ENCODE measurements around the gene STK25.

STK25 gene

GRCh38 chr2:241508240-241509154 lies at the start of gene STK25:
Gene STK25 (minus strand): TSS chr2:241508584. CDS start chr2:241508035, 549 bp downstream.
- peak; percentile 100 for DNase-seq (ENCODE audit: low spot score)

DNA sequence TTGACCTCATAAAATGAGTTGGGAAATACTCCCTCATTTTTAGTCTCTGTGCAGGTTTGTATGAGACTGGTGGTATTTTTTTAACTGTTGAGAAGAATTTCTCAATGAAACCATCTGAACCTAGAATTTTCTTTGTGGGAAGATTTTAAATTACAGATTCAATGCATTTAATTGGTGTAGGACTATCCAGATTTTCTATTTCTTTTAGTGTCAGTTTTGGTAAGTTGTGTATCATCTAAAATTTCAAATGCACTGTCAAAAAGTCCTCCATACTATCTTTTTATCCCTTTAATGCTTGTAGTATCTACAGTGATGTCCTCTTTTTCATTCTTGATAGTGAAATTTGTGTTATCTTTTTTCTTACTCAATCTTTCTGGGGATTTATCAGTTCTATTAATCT lies 48.4 kb upstream of the STK25 start:
- DNase-seq (ENCODE audit: low spot score), result no peak

DNA sequence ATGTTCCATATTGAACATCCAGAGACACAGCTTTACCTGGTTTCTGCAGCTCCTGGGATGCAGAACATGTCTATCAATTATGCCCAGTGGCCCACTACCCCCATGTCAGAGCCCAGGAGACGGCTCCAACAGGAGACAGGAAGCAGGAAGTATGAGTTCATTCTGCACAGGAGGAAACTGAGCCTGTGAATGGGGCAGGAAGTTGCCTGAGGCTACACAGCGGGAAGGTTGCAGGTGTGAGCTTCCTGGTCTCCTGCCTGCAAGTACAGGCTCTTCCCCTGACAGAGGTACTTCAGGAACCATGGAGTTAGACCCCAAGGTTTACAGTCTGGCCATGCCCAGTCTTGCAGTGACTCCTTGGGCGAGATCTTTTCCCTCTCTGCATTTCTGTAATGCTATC lies 47.3 kb upstream of the STK25 start:
- no peak for DNase-seq (ENCODE audit: low spot score)

- DNase-seq (ENCODE audit: low spot score), result no peak
Observed at GRCh38 chr2:241554610-241555322, 46.4 kb upstream of the STK25 start.

GRCh38 chr2:241553981-241554380 lies 45.6 kb upstream of the STK25 start:
- no peak for DNase-seq (ENCODE audit: low spot score)

DNA sequence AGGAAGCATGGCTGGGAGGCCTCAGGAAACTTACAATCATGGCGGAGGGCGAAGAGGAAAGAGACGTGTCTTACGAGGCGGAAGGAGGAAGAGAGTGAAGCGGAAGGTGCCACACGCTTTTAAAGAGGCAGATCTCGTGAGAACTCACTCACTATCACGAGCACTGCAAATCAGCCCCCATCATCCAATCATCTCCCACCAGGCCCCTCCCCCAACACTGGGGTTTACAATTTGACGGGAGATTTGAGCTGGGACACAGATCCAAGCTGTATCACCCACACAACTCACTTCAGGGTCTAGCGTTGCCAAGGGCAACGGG lies 45.1 kb upstream of the STK25 start:
- DNase-seq (ENCODE audit: low spot score), result no peak

- peak; percentile 10 for DNase-seq (ENCODE audit: low spot score)
Observed at GRCh38 chr2:241551998-241552737, 43.8 kb upstream of the STK25 start.

DNA sequence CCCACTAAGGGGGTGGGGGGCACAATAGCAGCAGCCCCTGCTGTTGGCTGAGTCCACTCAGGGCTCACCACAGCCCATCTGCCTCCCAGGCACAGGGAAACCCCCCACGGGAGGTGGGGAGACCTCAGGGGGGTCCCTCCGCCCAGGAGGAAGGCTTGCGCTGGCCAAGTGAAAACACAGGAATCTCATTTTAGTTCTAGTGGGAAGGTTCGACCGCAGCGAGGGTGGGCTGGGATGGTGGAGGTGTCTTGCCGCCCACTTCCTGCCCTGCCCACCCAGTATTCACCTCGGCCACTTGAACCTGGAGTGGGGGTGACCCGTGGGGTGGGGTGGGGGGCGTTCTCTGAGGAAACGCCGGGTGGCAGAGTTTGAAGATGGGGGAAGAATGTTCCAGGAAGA lies 43.2 kb upstream of the STK25 start:
- DNase-seq (ENCODE audit: low spot score), result peak; percentile 7

GRCh38 chr2:241550616-241551580 lies 42.5 kb upstream of the STK25 start:
- DNase-seq (ENCODE audit: low spot score), result no peak

DNA sequence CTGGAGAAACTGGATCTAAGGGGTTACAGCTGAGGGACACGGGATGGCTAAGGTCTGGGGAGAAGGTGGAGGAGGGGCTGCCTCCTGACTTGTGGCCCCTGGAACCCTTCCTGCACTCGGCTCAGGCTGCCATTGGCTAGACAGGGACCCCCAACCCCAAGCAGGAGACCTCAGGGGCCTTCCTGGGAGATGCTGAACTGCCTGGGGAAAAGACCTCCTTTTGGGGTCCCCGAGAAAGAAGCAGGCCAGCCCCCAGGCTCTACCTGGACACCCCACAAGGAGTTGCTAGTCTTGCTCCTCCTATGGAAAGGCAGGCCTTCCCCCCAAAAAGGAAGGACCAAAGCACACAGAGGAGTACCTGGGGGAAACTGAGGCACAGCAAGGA lies 40.1 kb upstream of the STK25 start:
- DNase-seq (ENCODE audit: low spot score), result no peak

DNA sequence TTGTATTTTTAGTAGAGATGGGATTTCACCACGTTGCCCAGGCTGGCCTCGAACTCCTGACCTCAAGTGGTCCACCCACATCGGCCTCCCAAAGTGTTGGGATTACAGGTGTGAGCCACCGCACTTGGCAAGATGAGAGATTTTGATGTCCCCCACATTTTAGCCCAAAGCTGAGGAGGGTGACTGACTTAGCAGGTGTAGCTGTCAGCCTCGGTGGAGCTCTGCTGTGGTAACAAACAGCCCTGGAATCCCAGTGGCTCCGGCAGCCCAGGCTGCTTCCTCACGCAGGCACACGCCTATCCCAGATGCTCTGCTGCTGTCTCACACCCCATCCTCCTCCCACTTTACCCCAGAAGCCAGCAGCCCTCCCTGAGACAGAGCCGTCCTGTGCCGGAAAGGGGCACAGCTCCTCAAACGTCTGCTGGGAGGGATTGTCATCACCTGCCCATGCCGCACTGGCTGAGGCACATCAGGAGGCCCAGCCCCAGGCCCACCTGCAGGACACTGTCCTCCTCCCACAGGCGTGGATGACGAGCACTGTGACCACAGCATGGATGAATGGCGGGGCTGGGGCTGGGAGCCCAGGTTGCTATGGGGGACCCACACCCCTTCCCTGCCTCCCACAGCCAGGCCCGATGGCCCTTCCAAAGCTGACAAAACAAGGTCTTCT lies 39.5 kb upstream of the STK25 start:
- DNase-seq (ENCODE audit: low spot score), result no peak

DNA sequence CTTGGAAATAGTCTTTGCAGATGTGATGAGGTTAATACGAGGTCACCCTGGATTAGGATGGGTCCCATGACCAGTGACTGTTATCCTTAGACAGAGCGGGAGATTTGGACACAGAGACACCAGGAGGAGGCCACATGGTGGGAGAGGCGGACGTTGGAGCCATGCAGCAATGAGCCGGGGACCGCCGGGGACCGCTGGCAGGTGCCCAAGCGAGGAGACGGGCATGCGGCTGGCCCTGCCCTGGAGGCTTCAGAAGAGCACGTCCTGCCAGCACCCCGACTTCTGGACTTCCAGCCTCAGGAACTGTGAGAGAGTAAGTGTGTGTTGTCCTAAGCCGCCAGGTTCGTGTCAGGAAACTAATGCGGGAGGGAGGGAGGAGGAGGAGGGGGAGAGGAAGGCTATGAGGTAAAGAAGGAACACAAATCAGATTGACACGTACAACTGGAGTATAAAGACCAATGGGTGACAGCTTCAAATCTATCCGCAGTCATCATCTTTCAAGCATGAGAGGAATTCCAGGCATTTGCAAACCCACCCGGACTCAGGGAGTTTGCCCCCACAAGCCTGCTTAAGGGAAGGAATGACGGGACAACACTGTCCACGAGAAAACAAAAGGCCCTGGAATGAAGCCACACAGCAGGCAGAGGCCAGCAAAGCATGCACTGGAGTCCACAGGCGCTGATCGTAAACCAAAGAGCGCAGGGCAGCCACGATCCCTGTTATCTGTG lies 38.6 kb upstream of the STK25 start:
- peak; percentile 30 for DNase-seq (ENCODE audit: low spot score)

DNA sequence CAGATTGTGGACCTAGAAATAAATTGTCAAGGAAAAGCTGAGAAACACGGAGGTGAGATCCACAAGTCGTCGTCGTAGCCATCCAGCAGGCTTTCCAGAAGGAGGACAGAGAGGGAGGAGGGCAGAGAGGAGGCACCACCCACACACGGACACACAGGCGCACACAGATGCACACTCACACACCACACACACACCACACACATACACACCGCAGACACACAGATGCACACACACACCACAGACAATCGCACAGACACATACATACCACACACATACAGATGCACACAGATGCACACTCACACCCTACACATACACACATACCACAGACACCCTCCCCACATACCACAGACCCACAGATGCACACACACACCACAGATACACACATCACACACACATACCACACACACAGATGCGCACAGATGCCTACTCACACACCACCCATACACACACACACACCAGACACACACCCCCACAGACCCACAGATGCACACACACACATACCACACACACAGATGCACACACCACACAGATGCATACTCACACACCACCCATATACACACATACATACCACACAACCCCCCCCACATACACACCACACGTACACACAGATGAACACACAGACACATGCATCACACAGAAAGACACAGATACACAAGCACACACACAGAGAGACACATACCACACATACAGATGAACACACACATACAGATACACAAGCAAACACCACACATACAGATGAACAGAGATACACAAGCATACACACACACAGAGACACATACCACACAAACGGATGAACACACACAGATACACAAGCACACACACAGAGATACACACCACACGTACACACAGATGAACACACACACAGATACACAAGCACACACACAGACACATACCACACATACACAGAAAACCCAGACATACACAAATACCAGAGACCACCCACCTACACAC lies 37.4 kb upstream of the STK25 start:
- no peak for DNase-seq (ENCODE audit: low spot score)

GRCh38 chr2:241545106-241545505 lies 36.7 kb upstream of the STK25 start:
- DNase-seq (ENCODE audit: low spot score), result no peak

- DNase-seq (ENCODE audit: low spot score), result no peak
Observed at GRCh38 chr2:241542278-241542605, 33.9 kb upstream of the STK25 start.

GRCh38 chr2:241541564-241542277 lies 33.3 kb upstream of the STK25 start:
- DNase-seq (ENCODE audit: low spot score), result peak; percentile 53

DNA sequence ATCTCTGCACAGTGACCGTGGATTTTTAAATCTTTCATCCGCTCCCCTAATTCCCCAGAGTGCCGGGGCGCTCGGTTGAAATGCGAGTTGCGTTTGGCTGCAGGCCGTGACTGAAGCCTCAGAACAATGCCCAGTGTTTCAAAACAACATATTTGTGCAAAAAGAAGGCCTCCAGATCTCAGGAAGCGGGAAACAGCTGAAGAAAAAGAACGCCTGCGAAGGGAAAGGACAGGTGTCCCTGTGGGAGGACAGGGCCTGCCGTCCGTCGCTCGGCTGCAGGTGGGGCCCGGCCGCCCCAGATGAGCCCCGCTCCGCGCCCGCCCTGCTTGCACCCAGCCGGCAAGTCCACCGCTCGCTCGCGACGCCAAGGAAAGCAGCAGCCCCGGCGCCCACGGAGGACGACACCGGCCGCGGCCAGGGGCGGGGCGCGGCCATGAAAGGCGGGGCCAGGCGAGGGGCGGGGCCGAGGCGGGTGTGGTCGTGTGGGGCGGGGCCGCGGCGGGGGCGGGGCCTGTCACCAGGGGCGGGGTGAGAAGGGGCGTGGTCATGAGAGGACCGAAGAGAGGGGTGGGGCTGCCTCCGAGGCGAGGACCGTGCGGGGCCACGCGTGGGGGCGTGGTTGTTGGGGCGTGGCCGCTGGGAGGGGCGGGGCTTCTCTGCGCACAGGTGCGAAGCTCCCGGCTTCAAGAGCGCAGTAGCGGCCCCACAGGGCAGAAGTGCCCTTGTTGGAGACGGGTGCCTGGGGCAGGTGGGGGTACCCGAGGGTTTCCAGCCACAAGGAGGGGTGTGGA lies 32.6 kb upstream of the STK25 start:
- DNase-seq (ENCODE audit: low spot score), result peak; percentile 99

DNA sequence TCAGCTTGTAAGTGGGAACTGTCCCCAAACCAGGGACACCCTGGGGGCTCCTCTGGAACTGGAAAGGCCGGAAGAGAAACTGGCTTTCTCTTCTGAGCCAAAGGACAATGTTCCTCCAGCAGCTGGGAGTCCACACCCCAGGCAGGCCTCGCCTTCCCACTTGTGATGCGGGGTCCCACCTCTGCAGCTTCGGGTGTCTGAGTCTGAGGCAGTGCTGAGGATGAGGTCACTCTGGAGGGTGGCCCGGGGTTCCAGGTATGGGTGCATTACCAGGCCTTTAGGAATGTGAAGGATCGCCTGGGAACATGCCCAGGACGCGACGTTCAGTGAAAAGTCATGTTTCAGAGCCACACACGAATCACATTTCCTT lies 32.0 kb upstream of the STK25 start:
- peak; percentile 32 for DNase-seq (ENCODE audit: low spot score)
